HFFc6 (cell line): ENCODE data around the gene C1GALT1. TPM values are rescaled to one million over a fixed set of nuclear protein-coding genes. Genes with fewer than 3 reads are reported as not detected.
"Not testable (repeated sequence)": the region's sequence is repeated elsewhere in the genome, so short reads cannot be mapped to it uniquely, and the experiment has no call there.

Experiments used
- DNase-seq: peaks from one replicate; pipeline ENCODE4 v3.0.0-alpha.2; 2018
- H3K27ac Mint-ChIP-seq: 2 replicates; pipeline ENCODE4 v1.8.0; 2020; ENCODE audit warnings: mild to moderate bottlenecking, mixed read lengths
- H3K27me3 Mint-ChIP-seq: 2 replicates; pipeline ENCODE4 v1.8.0; 2021; ENCODE audit warnings: mild to moderate bottlenecking, moderate library complexity, mixed read lengths; ENCODE audit not compliant: insufficient read depth
- H3K36me3 Mint-ChIP-seq: 2 replicates; pipeline ENCODE4 v1.8.0; 2021; ENCODE audit warnings: low read depth, mixed read lengths
- H3K4me1 Mint-ChIP-seq: 2 replicates; pipeline ENCODE4 v1.8.0; 2020; ENCODE audit warnings: low read depth, mixed read lengths
- H3K4me3 Mint-ChIP-seq: 2 replicates; pipeline ENCODE4 v1.8.0; 2020; ENCODE audit warnings: mild to moderate bottlenecking, moderate library complexity, mixed read lengths
- H3K9me3 Mint-ChIP-seq: 2 replicates; pipeline ENCODE4 v1.8.0; 2020; ENCODE audit warnings: mild to moderate bottlenecking, mixed read lengths
- CTCF ChIP-seq: fragments of 200-600 bp; sonication (generic); IDR thresholded peaks from 2 replicates; pipeline ENCODE4 v1.5.0; 2021; ENCODE audit warnings: antibody characterized with exemption, mild to moderate bottlenecking
- total RNA-seq, 6 experiments: library from RNA; stranded (reverse); fragmentation: NEBNext Ultra II Directional; extraction: Animal tissue kit (Norgen Biotek cat#: 25700); gene quantifications; 2 replicates in 1 of 6; 3 replicates in 5 of 6; pipeline ENCODE4 v1.2.3, GENCODE V29; 2021

The C1GALT1 gene
- total RNA-seq, 6 experiments from 2014 or later = 32.3 to 47.4 (median 34.1) TPM

- no peaks in the 10 kb centered on the region for H3K9me3 Mint-ChIP-seq
- DNase-seq = no peak
- H3K27me3 Mint-ChIP-seq = peaks cover 4% of the 10 kb centered on the region
- no peak for TF ChIP-seq CTCF
- H3K4me1 Mint-ChIP-seq = peaks cover 15% of the 10 kb centered on the region
- no peak overlapping the region for H3K27ac Mint-ChIP-seq
- H3K4me3 Mint-ChIP-seq = no peak overlapping the region
- H3K36me3 Mint-ChIP-seq = no peaks in the 10 kb centered on the region
Observed at GRCh38 chr7:7138897-7139296, 43.4 kb upstream of the C1GALT1 start.

- not testable (repeated sequence) for H3K4me3 Mint-ChIP-seq, H3K4me1 Mint-ChIP-seq, DNase-seq, H3K27me3 Mint-ChIP-seq, H3K36me3 Mint-ChIP-seq, H3K9me3 Mint-ChIP-seq, H3K27ac Mint-ChIP-seq
Observed at GRCh38 chr7:7143404-7143803, 38.9 kb upstream of the C1GALT1 start.

- not testable (repeated sequence) for DNase-seq, H3K4me1 Mint-ChIP-seq, H3K36me3 Mint-ChIP-seq, H3K9me3 Mint-ChIP-seq, H3K27ac Mint-ChIP-seq, H3K4me3 Mint-ChIP-seq, H3K27me3 Mint-ChIP-seq
Observed at GRCh38 chr7:7145151-7145550, 37.2 kb upstream of the C1GALT1 start.

- no peak for TF ChIP-seq CTCF
- no peak overlapping the region for H3K4me3 Mint-ChIP-seq
- H3K9me3 Mint-ChIP-seq = peaks cover 9% of the 10 kb centered on the region
- H3K27ac Mint-ChIP-seq = no peak overlapping the region
- no peak for DNase-seq
- peaks cover 2% of the 10 kb centered on the region for H3K27me3 Mint-ChIP-seq
- H3K4me1 Mint-ChIP-seq = no peaks in the 10 kb centered on the region
- H3K36me3 Mint-ChIP-seq = peaks cover 5% of the 10 kb centered on the region; the same call in 1 of the 2 replicates
Observed at GRCh38 chr7:7146837-7147236, 35.5 kb upstream of the C1GALT1 start.

- H3K27me3 Mint-ChIP-seq = peaks cover under 1% of the 10 kb centered on the region; the same call in 1 of the 2 replicates
- no peaks in the 10 kb centered on the region for H3K4me1 Mint-ChIP-seq
- H3K36me3 Mint-ChIP-seq = peaks cover 7% of the 10 kb centered on the region
- TF ChIP-seq CTCF = no peak
- DNase-seq = no peak
- no peak overlapping the region for H3K4me3 Mint-ChIP-seq
- H3K27ac Mint-ChIP-seq = no peak overlapping the region
- peaks cover 11% of the 10 kb centered on the region for H3K9me3 Mint-ChIP-seq
Observed at GRCh38 chr7:7148798-7149481, 33.4 kb upstream of the C1GALT1 start.

GRCh38 chr7:7151285-7151684 lies 31.1 kb upstream of the C1GALT1 start:
- no peak for DNase-seq
- Mint-ChIP-seq H3K4me3 (no peak overlapping the region), H3K4me1 (peaks cover 7% of the 10 kb centered on the region), H3K36me3 (peaks cover 13% of the 10 kb centered on the region), H3K27ac (no peak overlapping the region), H3K27me3 (no peaks in the 10 kb centered on the region), H3K9me3 (peaks cover 11% of the 10 kb centered on the region)
- TF ChIP-seq CTCF = no peak
